ENCODE measurements around the gene ZNF70.

Gene ZNF70

GRCh38 chr22:23778577-23778900 lies 27.6 kb upstream of the ZNF70 start:
- no peak for DNase-seq

- DNase-seq: no peak
These were observed 27.1 kb upstream of the ZNF70 start for GRCh38 chr22:23777776-23778576.

DNA sequence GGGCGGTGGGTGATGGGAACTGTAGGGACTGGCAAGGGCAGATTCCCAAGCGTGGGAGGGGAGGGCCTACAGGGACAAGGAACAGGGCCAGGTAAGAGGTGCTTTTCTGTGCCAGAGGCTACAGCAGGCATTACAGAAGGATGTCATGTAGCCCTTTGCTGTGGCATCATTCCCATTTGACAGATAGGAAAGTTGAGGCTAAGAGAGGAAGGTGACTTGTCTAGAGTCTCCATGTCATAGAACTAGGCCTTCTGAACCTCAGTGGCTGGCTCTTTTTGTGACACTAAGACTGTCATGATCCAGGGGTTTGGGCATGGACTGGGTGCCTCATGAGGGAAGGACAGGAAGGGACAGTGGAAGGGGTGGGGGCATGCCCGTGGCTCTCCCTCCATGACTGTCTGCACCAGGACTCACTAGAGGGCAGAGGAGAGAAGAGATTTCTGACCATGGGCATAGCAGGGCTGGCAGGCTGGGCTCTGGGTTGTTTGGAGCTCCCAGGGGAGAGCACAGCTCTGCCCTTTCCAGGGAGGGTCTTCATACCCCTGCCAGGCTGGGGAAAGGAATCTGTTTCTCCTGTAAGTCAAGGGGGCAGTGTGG lies 25.0 kb upstream of the ZNF70 start:
- no peak for DNase-seq

GRCh38 chr22:23774922-23775436 lies 24.1 kb upstream of the ZNF70 start:
- no peak for DNase-seq

DNA sequence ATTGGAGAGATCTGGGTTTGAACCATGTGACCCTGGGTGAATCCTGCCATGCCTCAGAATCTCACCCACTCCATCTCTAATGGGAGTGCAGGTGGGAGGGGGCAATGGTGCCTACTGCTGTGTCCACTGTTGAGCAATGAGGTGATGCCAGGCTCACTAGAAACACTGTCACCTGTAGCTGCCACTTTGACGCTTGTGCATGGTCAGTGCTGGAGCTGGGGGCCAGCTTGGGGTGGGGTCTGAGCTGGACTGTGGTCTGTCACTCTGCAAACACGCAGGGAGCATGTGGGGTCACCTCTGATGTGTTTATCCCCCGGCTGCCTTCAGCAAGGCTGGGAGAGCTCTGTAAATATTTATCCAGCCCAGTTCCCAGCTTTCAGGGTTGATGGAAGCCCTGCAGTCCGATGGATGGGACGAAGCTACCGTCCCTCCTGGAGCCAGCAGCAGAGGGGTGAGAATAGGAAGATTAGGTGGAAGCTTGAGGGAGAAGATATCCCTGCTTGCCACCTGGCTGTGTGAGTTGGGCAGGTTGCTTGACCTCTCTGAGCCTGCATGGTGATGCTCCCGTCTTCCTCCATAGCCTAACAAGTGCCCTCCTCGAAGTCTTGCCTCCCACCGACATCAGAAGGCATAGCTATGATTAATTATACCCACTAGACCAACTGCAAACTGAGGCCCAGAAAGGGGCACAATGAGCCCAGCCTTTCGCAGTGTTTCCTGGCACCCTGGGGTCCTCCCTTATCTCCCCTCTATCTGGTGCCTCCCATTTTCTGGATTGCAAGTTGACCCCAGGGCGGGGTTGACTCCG lies 23.4 kb upstream of the ZNF70 start:
- no peak for DNase-seq

DNA sequence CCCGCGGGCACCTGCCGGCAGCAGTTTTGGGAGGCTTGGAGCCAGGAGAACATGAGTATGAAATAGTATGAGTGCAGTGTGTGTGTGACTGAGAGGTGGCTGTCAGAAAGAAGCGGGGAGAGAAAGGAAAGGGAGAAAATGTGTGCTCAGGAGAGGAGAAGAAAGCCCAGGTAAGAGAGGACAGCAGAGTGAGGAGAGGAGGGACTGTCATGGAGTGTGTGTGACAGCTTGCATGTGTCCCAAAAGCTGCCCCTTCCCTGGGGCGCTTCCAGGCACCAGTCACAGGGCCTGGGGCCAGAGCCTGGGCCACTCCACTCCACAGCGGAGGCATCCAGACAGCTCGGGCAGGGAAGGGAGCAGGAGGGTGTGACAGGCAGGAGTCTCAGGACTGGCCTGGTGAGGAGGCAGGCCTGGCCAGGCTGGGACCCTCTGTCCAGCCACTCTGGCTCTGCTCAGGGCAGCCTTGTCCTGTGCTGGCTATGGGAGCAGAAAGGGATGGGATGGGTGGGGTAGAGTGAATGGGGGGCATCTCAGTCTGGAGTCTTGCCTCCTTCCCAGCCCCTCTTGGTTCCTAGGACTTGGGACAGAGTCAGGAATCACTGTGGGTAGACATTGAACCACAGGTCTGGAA lies 22.7 kb upstream of the ZNF70 start:
- DNase-seq: no peak

GRCh38 chr22:23772649-23773473 lies 21.9 kb upstream of the ZNF70 start, which contains the start of gene MMP11:
Gene MMP11, plus strand, starts transcription at chr22:23772849. Its CDS starts 22 bp downstream, at chr22:23772871.
- peak; percentile 60 for DNase-seq

DNA sequence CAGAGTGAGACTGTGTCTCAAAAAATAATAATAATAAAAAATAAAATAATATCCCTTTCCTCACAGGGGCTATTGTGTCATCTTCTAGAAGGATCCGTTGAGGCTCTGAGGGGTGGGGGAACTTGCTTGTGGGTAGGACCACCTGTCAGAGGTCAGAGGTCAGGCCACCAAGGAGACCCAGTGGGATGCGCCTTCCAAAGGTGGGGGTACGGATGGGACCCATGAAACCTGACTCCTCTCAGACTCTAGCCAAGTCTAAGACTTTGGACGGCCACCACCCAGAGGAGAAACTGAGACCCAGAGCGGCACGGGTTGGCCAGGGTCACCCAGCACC lies 21.4 kb upstream of the ZNF70 start:
- no peak for DNase-seq

- no peak for DNase-seq
These were observed 18.5 kb upstream of the ZNF70 start for GRCh38 chr22:23769321-23769965.

DNA sequence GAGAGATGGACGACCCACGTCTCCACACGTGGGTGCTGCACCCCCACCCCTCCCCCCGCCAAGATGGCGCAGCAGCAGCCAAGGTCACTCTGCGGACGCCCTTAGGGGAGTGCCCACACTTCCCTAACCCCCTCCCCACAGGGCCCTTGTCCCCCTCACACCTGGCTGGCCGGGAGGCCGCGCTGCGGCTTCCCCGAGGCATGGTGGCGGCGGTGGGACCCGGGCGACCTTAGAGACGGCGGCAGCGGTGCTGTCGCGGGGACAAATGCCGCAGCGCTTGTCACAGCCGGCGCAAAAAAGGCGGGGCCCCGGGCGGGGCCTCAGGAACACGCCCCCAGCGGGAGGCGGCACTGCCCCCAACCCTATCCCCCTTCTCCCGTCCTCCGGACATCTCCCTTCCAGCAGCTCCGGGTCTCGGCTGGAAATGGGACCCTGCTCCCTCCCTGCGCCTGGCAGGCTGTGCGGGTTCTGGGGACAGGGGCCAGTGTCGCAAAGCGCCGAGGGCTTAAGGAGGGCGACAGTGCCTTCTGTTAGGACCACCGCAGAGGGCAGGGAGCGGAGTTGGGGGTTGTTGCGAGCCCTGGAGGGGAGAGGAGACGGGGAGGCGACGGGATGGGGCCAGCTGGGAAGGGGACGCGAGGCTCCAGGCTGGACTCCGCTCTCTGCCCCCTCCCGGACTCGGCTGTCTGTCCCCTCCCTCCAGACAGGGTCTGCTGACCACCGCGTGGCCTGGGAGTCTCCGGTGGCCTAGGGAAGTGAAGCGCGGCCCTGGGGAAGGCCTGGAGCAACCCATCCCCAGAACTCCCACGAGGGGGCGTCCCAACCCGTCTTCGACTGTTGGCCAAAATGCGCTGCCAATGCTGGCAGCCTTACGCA lies 17.0 kb upstream of the ZNF70 start, which contains the start of gene CHCHD10:
TSS of gene CHCHD10 (minus strand) at position 300 of the 876 bp plus-strand sequence. CDS start at position 202, 98 bp downstream.
- peak; percentile 96 for DNase-seq

GRCh38 chr22:23767303-23767672 lies 16.4 kb upstream of the ZNF70 start:
- no peak for DNase-seq

DNA sequence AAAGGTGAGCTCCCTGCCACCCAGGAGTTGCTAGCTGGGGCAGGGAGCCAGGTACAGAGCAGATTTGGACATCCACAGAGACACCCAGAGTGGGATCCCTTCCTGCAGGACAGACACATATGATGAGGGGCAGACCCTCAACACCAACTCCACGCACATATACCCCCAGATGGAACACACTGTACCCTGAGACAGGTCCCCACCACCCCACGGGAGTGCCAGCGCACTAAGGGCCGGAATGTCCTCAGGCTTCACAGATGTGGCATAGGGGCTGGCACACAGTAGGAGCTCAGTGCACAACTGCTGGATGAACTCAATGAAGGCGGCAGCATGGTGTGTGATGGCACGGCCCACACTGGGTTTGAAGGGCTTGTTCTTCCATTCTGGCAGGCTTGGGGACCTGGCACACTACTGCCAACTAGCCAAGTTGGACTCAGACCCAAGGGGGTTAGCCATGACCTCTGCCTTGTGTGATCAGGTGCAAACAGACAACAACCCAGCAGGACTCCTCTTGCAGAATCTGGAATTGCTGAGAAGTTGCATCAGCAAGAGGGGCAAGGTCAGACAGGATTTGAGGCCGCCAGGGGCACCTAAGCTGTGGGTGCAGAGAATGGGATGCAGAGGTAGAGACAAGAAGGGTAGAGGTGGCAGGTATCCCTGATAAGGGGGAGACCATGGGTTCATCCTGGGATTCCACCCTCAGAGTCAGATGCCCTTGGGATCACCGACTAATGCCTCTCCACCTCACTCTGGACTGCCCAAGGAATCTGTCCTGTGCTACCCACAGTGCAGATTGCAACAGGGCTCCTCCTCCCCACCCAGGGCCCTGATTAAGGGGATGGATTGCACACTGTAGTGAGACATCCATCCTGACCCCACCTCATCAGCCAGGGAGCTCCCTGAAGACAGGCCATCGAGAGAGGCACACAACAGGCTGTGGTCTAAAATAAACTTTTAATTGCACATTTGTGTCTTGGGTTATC lies 14.3 kb upstream of the ZNF70 start:
- DNase-seq: peak; percentile 48

DNA sequence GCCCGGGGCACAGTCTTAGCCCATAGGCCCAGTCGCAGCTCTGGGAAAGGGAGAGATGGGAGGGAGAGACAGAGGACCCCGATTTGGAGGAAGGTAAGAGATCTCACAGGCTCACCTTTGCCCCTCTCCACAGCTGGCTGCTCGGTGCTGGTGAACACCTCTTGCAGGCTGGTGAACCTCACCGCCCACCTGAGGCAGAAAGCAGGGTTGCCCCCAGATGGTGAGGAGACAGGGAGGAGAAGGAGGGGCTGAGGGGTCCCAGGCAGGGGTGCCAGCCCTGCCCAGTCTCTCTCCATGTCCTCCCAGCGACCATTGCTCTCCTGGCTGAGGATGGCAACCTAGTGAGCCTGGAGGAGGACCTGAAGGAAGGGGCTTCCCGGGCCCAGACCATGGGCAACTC lies 13.0 kb upstream of the ZNF70 start:
- no peak for DNase-seq

DNA sequence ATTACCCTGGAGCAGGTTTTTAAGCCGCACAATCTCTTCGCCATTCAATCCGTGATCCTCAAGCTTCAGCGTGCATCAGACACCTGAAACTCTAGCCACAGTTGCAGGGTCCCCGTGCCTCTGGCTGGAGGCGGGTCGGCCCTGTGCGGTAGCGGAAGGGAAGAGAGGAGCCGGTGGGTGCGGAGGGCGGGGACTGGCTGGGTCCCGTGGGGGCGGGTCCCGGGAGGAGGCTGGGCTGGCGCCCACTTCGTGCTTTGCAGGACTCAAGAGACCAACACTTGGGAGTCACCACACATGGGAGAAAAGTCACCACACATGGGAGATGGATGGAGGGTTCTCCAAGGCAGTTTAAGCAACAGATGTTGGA lies 12.7 kb upstream of the ZNF70 start:
- DNase-seq: no peak

DNA sequence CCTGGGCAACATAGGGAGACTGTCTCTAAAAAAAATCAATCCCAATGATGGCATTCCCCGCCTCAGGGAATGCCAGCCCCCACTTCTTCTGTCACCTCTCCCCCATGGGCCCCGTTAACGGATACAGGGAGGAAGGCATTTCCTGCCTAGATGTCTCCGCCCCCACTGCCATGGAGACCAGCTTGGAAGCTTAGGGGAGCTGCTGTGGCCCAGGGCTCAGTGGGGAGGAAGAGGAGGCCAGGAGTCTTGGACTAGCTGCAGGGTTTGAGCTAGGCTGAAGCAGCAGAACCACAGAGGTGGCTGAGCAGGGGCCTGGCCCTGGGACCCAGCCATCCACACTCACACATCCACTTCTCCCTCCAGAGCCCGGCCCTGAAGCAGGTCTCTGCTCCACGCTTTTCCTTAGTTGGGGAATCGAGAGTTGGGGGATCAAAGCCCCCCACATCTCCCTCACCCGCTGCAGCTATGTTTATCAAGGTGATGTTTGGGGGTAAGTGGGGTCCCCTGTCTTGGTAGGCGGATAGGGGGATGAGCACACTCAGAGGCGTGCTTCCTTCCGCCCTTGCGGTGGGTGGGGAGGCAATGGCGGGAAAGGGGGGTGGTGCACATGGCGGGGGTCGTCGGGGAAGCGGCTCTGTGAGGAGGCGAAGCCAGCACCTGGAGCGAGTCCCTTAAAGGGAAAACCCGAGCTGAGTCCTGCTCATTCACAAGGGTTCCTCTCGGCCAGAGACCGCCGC lies 12.1 kb upstream of the ZNF70 start, which contains the start of gene C22orf15:
TSS of gene C22orf15 (plus strand) at position 149 of the 737 bp plus-strand sequence. CDS start at position 466, 317 bp downstream.
- no peak for DNase-seq

DNA sequence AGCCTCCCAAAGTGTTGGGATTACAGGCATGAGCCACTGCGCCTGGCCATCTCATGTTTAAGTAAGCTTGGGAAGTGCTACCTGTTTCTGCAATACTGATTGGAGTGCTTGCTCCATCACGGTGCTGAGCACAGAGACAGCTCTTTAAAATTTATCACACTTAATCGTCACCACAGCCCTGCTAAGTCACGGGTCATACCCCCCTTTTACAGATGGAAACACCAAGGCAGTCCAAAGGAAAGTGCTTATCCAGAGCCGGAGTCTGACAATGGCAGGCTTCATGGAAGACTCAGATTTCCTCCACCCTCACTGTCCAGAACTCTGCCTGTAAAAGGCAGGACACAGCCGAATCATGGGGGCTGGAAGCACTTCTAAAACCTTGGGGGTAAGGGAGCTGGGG lies 9.1 kb upstream of the ZNF70 start:
- no peak for DNase-seq

DNA sequence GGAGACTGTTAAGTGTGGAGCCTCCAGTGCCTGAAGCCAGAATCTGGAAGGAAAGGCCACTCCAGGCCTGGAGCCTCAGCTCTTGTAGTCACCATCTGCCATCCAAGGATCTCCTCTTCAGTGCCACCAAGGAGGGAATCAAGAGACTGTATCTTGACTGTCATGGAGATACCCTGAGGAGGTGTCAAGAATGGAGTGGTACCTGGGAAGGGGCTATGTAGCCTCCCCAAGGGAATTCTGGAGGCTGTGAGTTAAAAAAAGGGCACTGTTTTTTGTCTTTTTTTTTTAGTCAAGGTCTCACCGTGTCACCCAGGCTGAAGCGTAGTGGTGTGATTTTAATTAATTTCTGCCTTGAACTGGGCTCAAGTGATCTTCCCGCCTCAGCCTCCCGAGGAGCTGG lies 8.7 kb upstream of the ZNF70 start:
- no peak for DNase-seq

DNA sequence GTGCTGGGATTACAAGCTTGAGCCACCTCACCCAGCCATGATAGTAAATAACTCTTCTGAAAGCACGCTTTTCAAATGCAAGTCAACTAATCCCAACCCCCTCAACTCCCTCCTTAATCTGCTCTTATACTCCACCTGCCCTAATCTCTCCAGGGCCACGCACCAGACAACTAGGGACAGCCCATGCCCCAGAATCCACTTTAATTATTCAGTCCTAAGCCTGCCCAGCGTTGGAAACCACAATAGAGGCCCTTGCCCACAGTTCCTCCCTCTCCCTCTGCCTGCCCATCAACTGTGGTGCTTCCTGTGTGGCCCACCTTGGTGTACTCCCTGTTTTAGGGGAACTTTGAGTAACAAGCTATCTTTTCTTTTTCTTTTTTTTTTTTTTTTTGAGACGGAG lies 6.0 kb upstream of the ZNF70 start:
- DNase-seq: no peak

- no peak for DNase-seq
These were observed 4.8 kb upstream of the ZNF70 start for GRCh38 chr22:23755711-23756110.
